ENCODE measurements around the gene GATA5. TPM values are rescaled to one million over a fixed set of nuclear protein-coding genes. Genes with fewer than 3 reads are reported as not detected.

GATA5 gene
- total RNA-seq, 4 donors from 2014 or later: 0.33 to 0.78 (median 0.46) TPM; not detected in 1

DNA sequence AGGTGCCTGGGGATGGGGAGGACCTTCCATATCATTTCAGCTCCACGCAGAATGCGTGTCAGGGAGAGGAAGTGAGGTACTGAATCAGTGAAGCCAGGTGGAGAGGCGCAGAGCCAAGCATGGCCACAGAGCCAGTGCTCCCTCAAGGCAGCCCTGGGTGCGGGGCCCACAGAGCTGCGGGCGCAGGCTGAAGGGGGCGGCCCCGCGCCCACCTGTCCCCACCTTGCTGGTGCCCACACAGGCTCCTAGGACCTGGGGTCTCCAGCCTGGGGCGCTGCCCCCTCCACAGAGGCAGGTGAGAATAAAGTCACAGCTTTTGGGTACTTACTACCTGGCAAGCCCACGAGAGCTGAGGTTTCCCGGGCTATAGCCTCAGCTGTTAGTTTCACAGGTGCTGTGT lies 40.0 kb upstream of the GATA5 start:
- H3K4me1 ChIP-seq: peaks cover 12 to 15% (median 14%) of the 10 kb centered on the region in 4 donors
- H3K36me3 ChIP-seq: no peaks in the 10 kb centered on the region
- H3K27ac ChIP-seq (replicated peaks in 1 of 4): no peak overlapping the region
- no peak overlapping the region for H3K4me3 ChIP-seq
- no peaks in the 10 kb centered on the region for H3K9me3 ChIP-seq
- intact Hi-C loops (cut with DNase I): no loop called here
- DNase-seq (ENCODE audit: extremely low spot score): no peak
- no peak for TF ChIP-seq EP300 (IDR thresholded peaks at IDR 0.05)
- TF ChIP-seq POLR2A (IDR thresholded peaks at IDR 0.05; ENCODE audit: low read depth): no peak
- TF ChIP-seq, protein P1, sequence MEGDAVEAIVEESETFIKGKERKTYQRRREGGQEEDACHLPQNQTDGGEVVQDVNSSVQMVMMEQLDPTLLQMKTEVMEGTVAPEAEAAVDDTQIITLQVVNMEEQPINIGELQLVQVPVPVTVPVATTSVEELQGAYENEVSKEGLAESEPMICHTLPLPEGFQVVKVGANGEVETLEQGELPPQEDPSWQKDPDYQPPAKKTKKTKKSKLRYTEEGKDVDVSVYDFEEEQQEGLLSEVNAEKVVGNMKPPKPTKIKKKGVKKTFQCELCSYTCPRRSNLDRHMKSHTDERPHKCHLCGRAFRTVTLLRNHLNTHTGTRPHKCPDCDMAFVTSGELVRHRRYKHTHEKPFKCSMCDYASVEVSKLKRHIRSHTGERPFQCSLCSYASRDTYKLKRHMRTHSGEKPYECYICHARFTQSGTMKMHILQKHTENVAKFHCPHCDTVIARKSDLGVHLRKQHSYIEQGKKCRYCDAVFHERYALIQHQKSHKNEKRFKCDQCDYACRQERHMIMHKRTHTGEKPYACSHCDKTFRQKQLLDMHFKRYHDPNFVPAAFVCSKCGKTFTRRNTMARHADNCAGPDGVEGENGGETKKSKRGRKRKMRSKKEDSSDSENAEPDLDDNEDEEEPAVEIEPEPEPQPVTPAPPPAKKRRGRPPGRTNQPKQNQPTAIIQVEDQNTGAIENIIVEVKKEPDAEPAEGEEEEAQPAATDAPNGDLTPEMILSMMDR (IDR thresholded peaks at IDR 0.05): no peak
- no peak for TF ChIP-seq POLR2AphosphoS5 (IDR thresholded peaks at IDR 0.05)
- peaks cover 0 to 79% (median 0%) of the 10 kb centered on the region in 4 donors for H3K27me3 ChIP-seq
- WGBS: 86% methylated on average over 10 of the region's 12 CpGs

- intact Hi-C loops (cut with DNase I): no loop called here
- 83% methylated on average over 13 of the region's 16 CpGs for WGBS
- H3K4me1 ChIP-seq: peaks cover 12 to 15% (median 14%) of the 10 kb centered on the region in 4 donors
- no peaks in the 10 kb centered on the region for H3K9me3 ChIP-seq
- H3K27ac ChIP-seq (replicated peaks in 1 of 4): no peak overlapping the region
- DNase-seq (ENCODE audit: extremely low spot score): no peak
- no peaks in the 10 kb centered on the region for H3K36me3 ChIP-seq
- peaks cover 0 to 78% (median 0%) of the 10 kb centered on the region in 4 donors for H3K27me3 ChIP-seq
- H3K4me3 ChIP-seq: no peak overlapping the region
- TF ChIP-seq, protein P1 (IDR thresholded peaks at IDR 0.05): no peak
- no peak for TF ChIP-seq EP300 (IDR thresholded peaks at IDR 0.05)
- TF ChIP-seq POLR2A (IDR thresholded peaks at IDR 0.05; ENCODE audit: low read depth): no peak
Observed at GRCh38 chr20:62515280-62515679, 39.5 kb upstream of the GATA5 start.

DNA sequence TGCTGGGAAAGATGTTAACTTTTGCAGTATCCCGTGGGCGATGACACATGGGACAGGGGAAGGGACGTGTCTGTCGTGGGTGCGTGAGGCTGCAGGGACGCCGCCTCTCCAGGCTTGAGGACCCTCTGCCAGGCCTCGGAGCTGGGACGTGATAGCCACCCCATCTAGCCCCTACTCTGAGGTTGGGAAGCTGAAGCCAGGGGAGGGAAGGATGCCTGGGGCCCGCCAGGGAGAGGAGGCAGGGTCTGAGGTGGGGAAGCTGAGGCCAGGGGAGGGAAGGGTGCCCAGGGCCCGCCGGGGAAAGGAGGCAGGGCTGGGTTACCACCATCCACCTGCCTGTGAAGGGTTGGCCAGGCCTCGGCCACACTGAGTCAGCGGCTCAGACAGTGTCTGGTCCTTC lies 38.2 kb upstream of the GATA5 start:
- DNase-seq (ENCODE audit: extremely low spot score): no peak
- TF ChIP-seq, protein P1 (IDR thresholded peaks at IDR 0.05): no peak
- no peak for TF ChIP-seq POLR2AphosphoS5 (IDR thresholded peaks at IDR 0.05)
- TF ChIP-seq POLR2A (IDR thresholded peaks at IDR 0.05; ENCODE audit: low read depth): no peak
- TF ChIP-seq EP300 (IDR thresholded peaks at IDR 0.05): no peak
- Histone ChIP-seq H3K4me1 (peaks cover 12 to 15% (median 14%) of the 10 kb centered on the region in 4 donors), H3K36me3 (no peaks in the 10 kb centered on the region), H3K27me3 (peaks cover 0 to 66% (median 0%) of the 10 kb centered on the region in 4 donors), H3K4me3 (no peak overlapping the region), H3K27ac (replicated peaks in 1 of 4) (no peak overlapping the region), H3K9me3 (no peaks in the 10 kb centered on the region)
- WGBS: 84% methylated on average over 12 of the region's 14 CpGs
- intact Hi-C loops (cut with DNase I): no loop called here

GRCh38 chr20:62511915-62512610 lies 36.3 kb upstream of the GATA5 start:
- no peak for TF ChIP-seq POLR2AphosphoS5 (IDR thresholded peaks at IDR 0.05)
- TF ChIP-seq, protein P1 (IDR thresholded peaks at IDR 0.05): no peak
- TF ChIP-seq POLR2A (IDR thresholded peaks at IDR 0.05; ENCODE audit: low read depth): no peak
- no peak for TF ChIP-seq EP300 (IDR thresholded peaks at IDR 0.05)
- intact Hi-C loops (cut with DNase I): no loop called here
- 53% methylated on average over 5 of the region's 24 CpGs for WGBS
- Histone ChIP-seq H3K27me3 (peaks cover 0 to 49% (median 0%) of the 10 kb centered on the region in 4 donors), H3K9me3 (no peaks in the 10 kb centered on the region), H3K36me3 (no peaks in the 10 kb centered on the region), H3K4me1 (peaks cover 12 to 15% (median 14%) of the 10 kb centered on the region in 4 donors), H3K27ac (replicated peaks in 1 of 4) (no peak overlapping the region), H3K4me3 (no peak overlapping the region)
- DNase-seq (ENCODE audit: extremely low spot score): no peak

Measured in esophagus muscularis mucosa (tissue), 4 donors.